Measurements from ENCODE around the gene ZFP57. TPM values are rescaled to one million over a fixed set of nuclear protein-coding genes. Genes with fewer than 3 reads are reported as not detected.

The ZFP57 gene
- total and polyA plus RNA-seq, 2 experiments from 2014 or later: 3.5 to 4.9 TPM

GRCh38 chr6:29624520-29624961 is 56.4 kb downstream of the ZFP57 start:
- no peaks in the 10 kb centered on the region for H3K4me1 ChIP-seq (ENCODE audit: low read depth)

More at GRCh38 chr6:29624520-29624961, 56.4 kb downstream of the ZFP57 start:
- no peaks in the 10 kb centered on the region for H3K9me3 ChIP-seq (ENCODE audit: low read depth)
- no peak overlapping the region for H3K4me3 ChIP-seq
- no peak for TF ChIP-seq CTCF (IDR thresholded peaks at IDR 0.05; ENCODE audit: low read depth, low read length)
- DNase-seq (ENCODE audit: low read depth in 1 of 2, low spot score in 1 of 2): no peak
- H3K36me3 ChIP-seq: peaks cover 32% of the 10 kb centered on the region
- H3K27me3 ChIP-seq: no peaks in the 10 kb centered on the region
- H3K27ac ChIP-seq: no peak overlapping the region

Other genes starting within 250 kb of the ZFP57 start
- gene OR10C1, start 241.8 kb downstream of the ZFP57 start, total RNA-seq: not detected in 2 replicates
- gene OR10C1, start 241.8 kb downstream of the ZFP57 start, polyA plus RNA-seq: not detected in 2 replicates
- gene OR11A1, start 224.1 kb downstream of the ZFP57 start, total RNA-seq: not detected in 2 replicates
- gene OR11A1, start 224.1 kb downstream of the ZFP57 start, polyA plus RNA-seq: not detected in 2 replicates
- gene OR2H1, start 224.0 kb downstream of the ZFP57 start, total RNA-seq: not detected in 2 replicates
- gene OR2H1, start 224.0 kb downstream of the ZFP57 start, polyA plus RNA-seq: not detected in 2 replicates
- not detected in 2 replicates for gene MAS1L, start 193.2 kb downstream of the ZFP57 start, total RNA-seq
- gene MAS1L, start 193.2 kb downstream of the ZFP57 start, polyA plus RNA-seq: not detected in 2 replicates
- not detected in 2 replicates for gene UBD, start 121.4 kb downstream of the ZFP57 start, total RNA-seq
- gene UBD, start 121.4 kb downstream of the ZFP57 start, polyA plus RNA-seq: not detected in 2 replicates
- gene OR2H2, start 96.0 kb downstream of the ZFP57 start, total RNA-seq: not detected in 2 replicates
- 0.73 and 0.80 TPM in 2 replicates for gene OR2H2, start 96.0 kb downstream of the ZFP57 start, polyA plus RNA-seq
- gene GABBR1, start 48.0 kb downstream of the ZFP57 start, total RNA-seq: 50.2 and 101 TPM in 2 replicates
- 67.0 and 113 TPM in 2 replicates for gene GABBR1, start 48.0 kb downstream of the ZFP57 start, polyA plus RNA-seq
- 1.3 and 1.8 TPM in 2 replicates for gene MOG, start 24.1 kb downstream of the ZFP57 start, total RNA-seq
- gene MOG, start 24.1 kb downstream of the ZFP57 start, polyA plus RNA-seq: 2.4 and 2.9 TPM in 2 replicates
- gene HLA-F, start 42.3 kb upstream of the ZFP57 start, total RNA-seq: 0.78 and 1.5 TPM in 2 replicates
- gene HLA-F, start 42.3 kb upstream of the ZFP57 start, polyA plus RNA-seq: 0.29 and 0.84 TPM in 2 replicates
- gene HLA-G, start 146.7 kb upstream of the ZFP57 start, total RNA-seq: not detected in 2 replicates
- gene HLA-G, start 146.7 kb upstream of the ZFP57 start, polyA plus RNA-seq: 0.12 and 0.16 TPM in 2 replicates